H1 (cell line): Measurements from ENCODE around the gene SCN7A. TPM values are rescaled to one million over a fixed set of nuclear protein-coding genes. Genes with fewer than 3 reads are reported as not detected.

Experiments
- CTCF ChIA-PET: fragments of 300-600 bp; sonication (Branson Sonifier 250); formaldehyde crosslinking; loops from one replicate; lab custom pipeline; 2021; ENCODE audit not compliant: partially characterized antibody; lab: Charles Lee
- POLR2A ChIA-PET: fragments of 300-600 bp; sonication (Branson Sonifier 250); formaldehyde crosslinking; loops from one replicate; lab custom pipeline; 2021; ENCODE audit warnings: inconsistent platforms; ENCODE audit not compliant: partially characterized antibody; lab: Charles Lee
- DNase-seq, 2 experiments: peaks; one replicate each; pipeline versions ENCODE4 v3.0.0 to v3.0.0-alpha.2; 2010 to 2022; ENCODE audit warnings: low spot score in 2 of 2, low read depth in 1 of 2, mixed read lengths in 1 of 2
- FAIRE-seq: peaks from 2 replicates; lab custom pipeline; 2011; peaks lifted over from hg19 to GRCh38; lab: Jason Lieb, UNC
- H2AFZ ChIP-seq: 2 replicates; pipeline ENCODE4 v1.8.1; 2012; ENCODE audit warnings: low read length, inconsistent platforms
- H2AK5ac ChIP-seq: 2 replicates; pipeline ENCODE4 v1.6.1; 2013; ENCODE audit warnings: low read depth, low read length
- H2BK120ac ChIP-seq: replicated peaks from 2 replicates; pipeline ENCODE3; 2013; ENCODE audit warnings: low read depth, low read length, inconsistent platforms
- H2BK12ac ChIP-seq: 2 replicates; pipeline ENCODE4 v1.6.1; 2013; ENCODE audit warnings: low read depth, low read length
- H2BK15ac ChIP-seq: 2 replicates; pipeline ENCODE4 v1.6.1; 2013; ENCODE audit warnings: low read length
- H2BK20ac ChIP-seq: 2 replicates; pipeline ENCODE4 v1.6.1; 2013; ENCODE audit warnings: low read length
- H2BK5ac ChIP-seq: 2 replicates; pipeline ENCODE4 v1.6.1; 2013; ENCODE audit warnings: low read depth, low read length
- H3K14ac ChIP-seq: 2 replicates; pipeline ENCODE4 v1.6.1; 2013; ENCODE audit warnings: inconsistent platforms; ENCODE audit not compliant: insufficient read length
- H3K18ac ChIP-seq: 2 replicates; pipeline ENCODE4 v1.6.1; 2013; ENCODE audit warnings: low read length; ENCODE audit errors: extremely low read depth
- H3K23ac ChIP-seq: 2 replicates; pipeline ENCODE4 v1.6.1; 2013; ENCODE audit warnings: inconsistent platforms; ENCODE audit not compliant: insufficient read length
- H3K23me2 ChIP-seq: 2 replicates; pipeline ENCODE4 v1.6.1; 2013; ENCODE audit warnings: low read depth, low read length
- H3K27ac ChIP-seq: 2 replicates; pipeline ENCODE4 v1.6.1; 2011; ENCODE audit warnings: low read depth, low read length, inconsistent platforms
- H3K27me3 ChIP-seq, 4 experiments: replicated peaks in 1 of 4; 1 replicate in 1 of 4; 2 replicates in 3 of 4; pipeline versions ENCODE4 v1.6.1 to v1.8.1; 2011 to 2013; ENCODE audit warnings: low read length in 3 of 4, mild to moderate bottlenecking in 3 of 4, inconsistent platforms in 2 of 4, mixed read lengths in 2 of 4, moderate library complexity in 1 of 4; ENCODE audit not compliant: control insufficient read depth in 3 of 4, insufficient read depth in 3 of 4; ENCODE audit errors: extremely low read depth in 1 of 4
- H3K36me3 ChIP-seq, 4 experiments: 2 replicates each; pipeline versions ENCODE4 v1.6.1 to v1.8.1; 2011 to 2013; ENCODE audit warnings: mild to moderate bottlenecking in 4 of 4, low read length in 3 of 4, moderate library complexity in 2 of 4, control low read depth in 1 of 4, inconsistent platforms in 1 of 4; ENCODE audit not compliant: insufficient read depth in 4 of 4, control insufficient read depth in 2 of 4
- H3K4ac ChIP-seq: replicated peaks from 2 replicates; pipeline ENCODE3; 2013; ENCODE audit warnings: low read length, low read depth, mixed read lengths, inconsistent platforms; ENCODE audit not compliant: insufficient read length
- H3K4me1 ChIP-seq, 4 experiments: replicated peaks in 1 of 4; 1 replicate in 1 of 4; 2 replicates in 3 of 4; pipeline versions ENCODE4 v1.6.1 to v1.8.1; 2011 to 2013; ENCODE audit warnings: low read length in 3 of 4, inconsistent platforms in 2 of 4, mixed read lengths in 1 of 4; ENCODE audit not compliant: insufficient read depth in 4 of 4, control insufficient read depth in 3 of 4
- H3K4me2 ChIP-seq, 2 experiments: 2 replicates each; pipeline versions ENCODE4 v1.6.1 to v1.8.1; 2011 to 2013; ENCODE audit warnings: low read depth in 2 of 2, low read length in 2 of 2, control low read depth in 1 of 2, inconsistent platforms in 1 of 2, mild to moderate bottlenecking in 1 of 2; ENCODE audit not compliant: insufficient read depth in 1 of 2
- H3K4me3 ChIP-seq, 4 experiments: fragments of 200-600, 300-600 bp in 1 of 4; sonication (generic), shearing (Covaris generic), sonication (Bioruptor Twin) in 1 of 4; 2 replicates each; pipeline versions ENCODE4 v1.5.1 to v1.8.1; 2011 to 2016; ENCODE audit warnings: low read length in 4 of 4, low read depth in 3 of 4, control low read depth in 2 of 4, inconsistent platforms in 2 of 4, mild to moderate bottlenecking in 2 of 4, mixed read lengths in 1 of 4, moderate library complexity in 1 of 4; ENCODE audit not compliant: insufficient read depth in 2 of 4; ENCODE audit errors: extremely low read depth in 1 of 4
- H3K56ac ChIP-seq: replicated peaks from 2 replicates; pipeline ENCODE3; 2013; ENCODE audit warnings: low read depth, mild to moderate bottlenecking, mixed read lengths, low read length, inconsistent platforms; ENCODE audit not compliant: insufficient read length
- H3K79me1 ChIP-seq: 2 replicates; pipeline ENCODE4 v1.6.1; 2013; ENCODE audit warnings: low read depth, low read length, control low read depth
- H3K79me2 ChIP-seq, 2 experiments: 2 replicates each; pipeline versions ENCODE4 v1.6.1 to v1.8.1; 2012 to 2013; ENCODE audit warnings: low read length in 2 of 2, mild to moderate bottlenecking in 2 of 2, inconsistent platforms in 1 of 2; ENCODE audit not compliant: insufficient read depth in 2 of 2, control insufficient read depth in 1 of 2
- H3K9ac ChIP-seq, 4 experiments: replicated peaks in 1 of 4; 1 replicate in 1 of 4; 2 replicates in 3 of 4; pipeline versions ENCODE4 v1.6.1 to v1.8.1; 2011 to 2013; ENCODE audit warnings: low read depth in 3 of 4, low read length in 3 of 4, control low read depth in 2 of 4, mild to moderate bottlenecking in 2 of 4, moderate library complexity in 2 of 4, inconsistent platforms in 1 of 4; ENCODE audit errors: extremely low read depth in 1 of 4
- H3K9me3 ChIP-seq, 2 experiments: 2 replicates each; pipeline versions ENCODE4 v1.6.1 to v1.8.1; 2012 to 2013; ENCODE audit warnings: mild to moderate bottlenecking in 2 of 2, moderate library complexity in 2 of 2, control low read depth in 1 of 2, inconsistent platforms in 1 of 2, low read depth in 1 of 2, low read length in 1 of 2, mixed read lengths in 1 of 2; ENCODE audit not compliant: insufficient read depth in 2 of 2
- H4K20me1 ChIP-seq, 2 experiments: replicated peaks in 1 of 2; 2 replicates each; pipeline versions ENCODE3 to v1.8.1; 2011 to 2013; ENCODE audit warnings: inconsistent platforms in 2 of 2, low read length in 2 of 2, mild to moderate bottlenecking in 1 of 2; ENCODE audit not compliant: insufficient read depth in 2 of 2, control insufficient read depth in 1 of 2
- H4K5ac ChIP-seq: 2 replicates; pipeline ENCODE4 v1.6.1; 2013; ENCODE audit warnings: low read length, low read depth, mixed read lengths, inconsistent platforms; ENCODE audit not compliant: insufficient read length
- H4K8ac ChIP-seq: 2 replicates; pipeline ENCODE4 v1.8.0; 2013; ENCODE audit warnings: mild to moderate bottlenecking, moderate library complexity, low read length, inconsistent platforms; ENCODE audit not compliant: insufficient read depth; ENCODE audit errors: extremely low read depth
- H4K91ac ChIP-seq: replicated peaks from 2 replicates; pipeline ENCODE3; 2013; ENCODE audit warnings: low read length, mixed read lengths, inconsistent platforms; ENCODE audit not compliant: insufficient read length
- CBX5 ChIP-seq: fragments of 300-800, 300-1000 bp; sonication (generic); IDR thresholded peaks from 2 replicates; pipeline ENCODE4 v1.7.1; 2016; ENCODE audit warnings: antibody characterized with exemption, low read length, low read depth
- RAD21 ChIP-seq, 2 experiments: IDR thresholded peaks in 1 of 2; conservative IDR thresholded peaks in 1 of 2; 2 replicates each; pipeline ENCODE4 v1.6.1; 2011; ENCODE audit warnings: low read depth in 2 of 2, low read length in 2 of 2, improper control_type of control experiment in 1 of 2, inconsistent platforms in 1 of 2, mild to moderate bottlenecking in 1 of 2, moderate library complexity in 1 of 2
- SP1 ChIP-seq: IDR thresholded peaks from 2 replicates; pipeline ENCODE4 v1.6.1; 2011; ENCODE audit warnings: low read depth, low read length
- TBP ChIP-seq: IDR thresholded peaks from 2 replicates; pipeline ENCODE4 v1.6.1; 2011; ENCODE audit warnings: low read depth, low read length, improper control_type of control experiment
- WGBS, 2 experiments: shearing (Covaris generic) in 1 of 2; methylation state at CpG; one replicate each; pipeline versions ENCODE4 v1.1.6 to v1.1.7; 2013 to 2015; ENCODE audit warnings: low lambda C conversion rate in 2 of 2, mixed read lengths in 2 of 2, inconsistent platforms in 1 of 2, low coverage in 1 of 2, missing lambda C conversion rate in 1 of 2; ENCODE audit not compliant: insufficient replicate concordance in 2 of 2, insufficient coverage in 1 of 2, insufficient read length in 1 of 2; ENCODE audit errors: extremely low coverage in 1 of 2, missing lambda C conversion rate in 1 of 2; 5-methylcytosine and 5-hydroxymethylcytosine counted together
- polyA plus RNA-seq, 7 experiments: library from polyadenylated mRNA; depleted of rRNA in 3 of 7; stranded (reverse) in 5 of 7; unstranded in 2 of 7; fragments of >200 nt in 5 of 7; fragments of 200-250 nt in 2 of 7; gene quantifications; 1 replicate in 5 of 7; 2 replicates in 1 of 7; 4 replicates in 1 of 7; pipeline versions ENCODE4 v1.2.1 to v1.2.3, GENCODE V29; 2011 to 2013; ENCODE audit warnings: missing spikeins in 2 of 7, mixed read lengths in 2 of 7
- total RNA-seq: library from RNA; stranded (reverse); fragmentation: NEBNext Ultra II Directional; extraction: Animal tissue kit (Norgen Biotek cat#: 25700); gene quantifications from 2 replicates; pipeline ENCODE4 v1.2.1, GENCODE V29; 2021
- TF ChIP-seq, protein P1 (sequence below): IDR thresholded peaks from 2 replicates; pipeline ENCODE4 v1.6.1; 2011; ENCODE audit warnings: low read depth, mild to moderate bottlenecking, low read length; ENCODE audit not compliant: insufficient read depth
- TF ChIP-seq, protein P2 (sequence below), 3 experiments: IDR thresholded peaks; 1 replicate in 2 of 3; 2 replicates in 1 of 3; pipeline versions ENCODE4 v1.5.1 to v1.6.1; 2011; ENCODE audit warnings: low read length in 3 of 3, mild to moderate bottlenecking in 3 of 3, inconsistent platforms in 2 of 3, low read depth in 1 of 3, moderate library complexity in 1 of 3; ENCODE audit not compliant: insufficient read depth in 1 of 3; ENCODE audit errors: control extremely low read depth in 1 of 3

The SCN7A gene
- total and polyA plus RNA-seq, 2 of the 8 experiments (the other 6 are each of a cell fraction or from before 2014, with no cell fraction given) = 0.09 to 0.19 TPM

DNA sequence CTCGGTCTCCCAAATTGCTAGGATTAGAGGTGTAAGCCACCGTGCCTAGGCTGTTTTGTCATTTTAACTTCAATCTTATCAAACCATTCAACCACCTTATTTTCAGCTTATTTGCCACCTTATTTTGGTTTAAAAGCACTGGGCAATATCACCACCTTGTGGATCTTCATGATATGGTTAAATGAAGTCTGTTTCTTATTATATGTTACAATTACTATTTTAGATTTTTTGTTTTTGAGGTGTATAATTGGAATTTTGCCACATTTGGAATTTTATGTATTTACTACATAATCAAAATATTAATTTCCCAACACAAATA lies 74.5 kb downstream of the SCN7A start:
- no peaks in the 10 kb centered on the region for H3K9me3 ChIP-seq
- H3K79me1 ChIP-seq = no peaks in the 10 kb centered on the region
- no peak overlapping the region for H4K8ac ChIP-seq
- no peak overlapping the region for H3K4me3 ChIP-seq
- no peak overlapping the region for H3K27ac ChIP-seq
- H2AFZ ChIP-seq = peak overlapping the region; percentile 84
- ChIA-PET POLR2A (no interaction called here), CTCF (interaction anchor here (0.6 to 1.5 kb wide), 14 partner anchors 15 to 879 kb away, joined by 3 to 13 read pairs (median 3); no protein-coding TSS in a partner anchor)
- no peak overlapping the region for H2BK12ac ChIP-seq
- no peaks in the 10 kb centered on the region for H3K36me3 ChIP-seq
- no peak overlapping the region for H3K18ac ChIP-seq
- H3K27me3 ChIP-seq = no peaks in the 10 kb centered on the region
- no peak overlapping the region for H3K56ac ChIP-seq
- no peak overlapping the region for H3K9ac ChIP-seq
- WGBS, 2 experiments = 58% methylated on average over 2 of the region's 2 CpGs; no CpG with 5 or more reads in 1 of the 2 experiments
- no peak overlapping the region for H2BK15ac ChIP-seq
- H3K14ac ChIP-seq = no peak overlapping the region
- H2BK5ac ChIP-seq = no peak overlapping the region
- no peaks in the 10 kb centered on the region for H3K79me2 ChIP-seq
- no peak overlapping the region for H2BK120ac ChIP-seq
- H4K5ac ChIP-seq = no peak overlapping the region
- H4K20me1 ChIP-seq = no peaks in the 10 kb centered on the region
- H4K91ac ChIP-seq = no peak overlapping the region
- H3K4ac ChIP-seq = no peak overlapping the region
- DNase-seq (no peak), FAIRE-seq (peak; percentile 78)
- H3K23ac ChIP-seq = no peak overlapping the region
- H3K4me2 ChIP-seq = no peak overlapping the region
- TF ChIP-seq SP1 (no peak), RAD21 (IDR thresholded peaks at IDR 0.05 in 1 of 2, conservative IDR thresholded peaks at IDR 0.05 in 1 of 2; ENCODE audit: low read depth in 2 of 2, low read length in 2 of 2) (peak; percentile 65 to 77), CBX5 (no peak), TBP (no peak)
- TF ChIP-seq, protein P1, sequence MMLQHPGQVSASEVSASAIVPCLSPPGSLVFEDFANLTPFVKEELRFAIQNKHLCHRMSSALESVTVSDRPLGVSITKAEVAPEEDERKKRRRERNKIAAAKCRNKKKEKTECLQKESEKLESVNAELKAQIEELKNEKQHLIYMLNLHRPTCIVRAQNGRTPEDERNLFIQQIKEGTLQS = no peak
- TF ChIP-seq, protein P2, sequence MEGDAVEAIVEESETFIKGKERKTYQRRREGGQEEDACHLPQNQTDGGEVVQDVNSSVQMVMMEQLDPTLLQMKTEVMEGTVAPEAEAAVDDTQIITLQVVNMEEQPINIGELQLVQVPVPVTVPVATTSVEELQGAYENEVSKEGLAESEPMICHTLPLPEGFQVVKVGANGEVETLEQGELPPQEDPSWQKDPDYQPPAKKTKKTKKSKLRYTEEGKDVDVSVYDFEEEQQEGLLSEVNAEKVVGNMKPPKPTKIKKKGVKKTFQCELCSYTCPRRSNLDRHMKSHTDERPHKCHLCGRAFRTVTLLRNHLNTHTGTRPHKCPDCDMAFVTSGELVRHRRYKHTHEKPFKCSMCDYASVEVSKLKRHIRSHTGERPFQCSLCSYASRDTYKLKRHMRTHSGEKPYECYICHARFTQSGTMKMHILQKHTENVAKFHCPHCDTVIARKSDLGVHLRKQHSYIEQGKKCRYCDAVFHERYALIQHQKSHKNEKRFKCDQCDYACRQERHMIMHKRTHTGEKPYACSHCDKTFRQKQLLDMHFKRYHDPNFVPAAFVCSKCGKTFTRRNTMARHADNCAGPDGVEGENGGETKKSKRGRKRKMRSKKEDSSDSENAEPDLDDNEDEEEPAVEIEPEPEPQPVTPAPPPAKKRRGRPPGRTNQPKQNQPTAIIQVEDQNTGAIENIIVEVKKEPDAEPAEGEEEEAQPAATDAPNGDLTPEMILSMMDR (IDR thresholded peaks at IDR 0.05; ENCODE audit: control extremely low read depth in 1 of 3, insufficient read depth in 1 of 3, low read depth in 1 of 3, low read length in 3 of 3) = peak in 2 of 3 experiments; percentile 27 to 44; a peak in 2 of 4 replicates
- H3K4me1 ChIP-seq = no peaks in the 10 kb centered on the region
- H2BK20ac ChIP-seq = no peak overlapping the region
- no peak overlapping the region for H2AK5ac ChIP-seq
- H3K23me2 ChIP-seq = no peaks in the 10 kb centered on the region
